GM13976 (cell line): ENCODE results near the gene TET1.
"Not testable (repeated sequence)": the region's sequence is repeated elsewhere in the genome, so short reads cannot be mapped to it uniquely, and the experiment has no call there.

ENCODE experiments used
- DNase-seq: peaks from one replicate; pipeline ENCODE4 v3.0.0; 2012; ENCODE audit warnings: low spot score
- in situ Hi-C: fragments of 300-500 bp; cut with MboI; formaldehyde crosslinking; loops from one replicate; pipeline ENCODE4 v1.12.0; 2022; ENCODE audit warnings: low sequenced_read_pairs, mixed read lengths, inconsistent platforms; ENCODE audit not compliant: unreplicated experiment
- TF ChIP-seq, protein P1 (sequence below): IDR thresholded peaks from 2 replicates; pipeline ENCODE4 v1.5.1; 2012; ENCODE audit warnings: borderline replicate concordance, mild to moderate bottlenecking; ENCODE audit not compliant: insufficient read depth; ENCODE audit errors: extremely low read depth, missing control alignments, control extremely low read depth

Gene TET1

DNA sequence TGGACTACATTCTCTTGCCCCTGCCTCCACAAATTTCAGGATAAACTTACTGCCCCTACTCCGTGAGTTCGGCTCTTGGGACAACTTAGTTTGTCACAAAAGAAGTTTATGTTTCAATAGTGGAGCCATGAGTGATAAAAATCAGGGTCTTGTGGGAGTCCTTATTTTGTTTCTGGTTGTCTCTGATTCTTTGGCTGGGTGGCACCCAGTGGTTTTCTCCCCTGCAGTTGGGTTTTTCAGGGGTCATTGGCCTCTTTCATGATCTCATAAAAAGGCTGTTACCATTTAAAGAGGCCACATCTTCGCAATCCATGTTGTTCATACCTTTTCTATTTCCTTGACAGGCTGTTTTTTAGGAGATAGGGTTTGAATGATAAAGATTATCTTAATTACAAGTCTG lies 5.5 kb downstream of the TET1 start:
- TF ChIP-seq, protein P1, sequence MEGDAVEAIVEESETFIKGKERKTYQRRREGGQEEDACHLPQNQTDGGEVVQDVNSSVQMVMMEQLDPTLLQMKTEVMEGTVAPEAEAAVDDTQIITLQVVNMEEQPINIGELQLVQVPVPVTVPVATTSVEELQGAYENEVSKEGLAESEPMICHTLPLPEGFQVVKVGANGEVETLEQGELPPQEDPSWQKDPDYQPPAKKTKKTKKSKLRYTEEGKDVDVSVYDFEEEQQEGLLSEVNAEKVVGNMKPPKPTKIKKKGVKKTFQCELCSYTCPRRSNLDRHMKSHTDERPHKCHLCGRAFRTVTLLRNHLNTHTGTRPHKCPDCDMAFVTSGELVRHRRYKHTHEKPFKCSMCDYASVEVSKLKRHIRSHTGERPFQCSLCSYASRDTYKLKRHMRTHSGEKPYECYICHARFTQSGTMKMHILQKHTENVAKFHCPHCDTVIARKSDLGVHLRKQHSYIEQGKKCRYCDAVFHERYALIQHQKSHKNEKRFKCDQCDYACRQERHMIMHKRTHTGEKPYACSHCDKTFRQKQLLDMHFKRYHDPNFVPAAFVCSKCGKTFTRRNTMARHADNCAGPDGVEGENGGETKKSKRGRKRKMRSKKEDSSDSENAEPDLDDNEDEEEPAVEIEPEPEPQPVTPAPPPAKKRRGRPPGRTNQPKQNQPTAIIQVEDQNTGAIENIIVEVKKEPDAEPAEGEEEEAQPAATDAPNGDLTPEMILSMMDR = no peak
- DNase-seq = no peak
- in situ Hi-C loops = no loop called here

DNA sequence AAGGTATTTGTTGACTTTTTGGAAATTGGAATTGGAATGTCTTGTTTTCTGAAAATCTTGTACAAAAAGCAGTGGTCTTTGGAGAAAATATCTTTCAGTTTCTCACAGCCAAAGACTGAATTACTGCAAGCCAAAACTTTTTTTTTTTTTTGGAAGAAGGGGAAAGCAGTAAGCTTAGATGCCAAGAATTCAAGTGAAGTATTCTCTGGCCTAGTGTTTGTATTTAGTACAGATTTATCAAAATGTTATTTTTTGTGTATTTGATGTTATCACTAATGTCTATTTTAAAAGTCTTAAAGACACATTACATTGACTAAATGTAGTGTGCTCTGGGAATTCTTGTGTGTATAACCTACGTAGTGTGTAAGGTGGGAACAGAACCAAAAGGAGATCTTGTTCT lies 6.2 kb downstream of the TET1 start:
- TF ChIP-seq, protein P1 = no peak
- no peak for DNase-seq
- in situ Hi-C loops = no loop called here

DNA sequence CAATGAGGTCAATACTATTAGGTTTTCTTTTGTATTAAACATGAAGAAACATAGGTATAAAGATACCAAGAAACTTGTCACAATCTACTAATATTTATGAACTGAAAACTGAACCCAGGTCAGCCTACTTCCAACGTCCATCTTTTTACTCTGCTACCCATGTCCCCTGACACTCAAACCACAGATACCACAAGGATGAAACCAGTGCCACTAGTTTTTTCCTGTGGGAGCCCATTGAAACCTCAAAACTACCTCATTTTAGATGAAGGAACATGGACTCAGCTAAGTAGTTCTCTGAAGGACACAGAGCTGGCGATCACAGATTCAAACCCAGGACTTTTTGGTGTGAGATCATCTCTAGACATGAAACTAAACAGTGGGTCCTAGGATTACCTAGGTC lies 6.8 kb downstream of the TET1 start:
- in situ Hi-C loops = no loop called here
- TF ChIP-seq, protein P1 = no peak
- no peak for DNase-seq

DNA sequence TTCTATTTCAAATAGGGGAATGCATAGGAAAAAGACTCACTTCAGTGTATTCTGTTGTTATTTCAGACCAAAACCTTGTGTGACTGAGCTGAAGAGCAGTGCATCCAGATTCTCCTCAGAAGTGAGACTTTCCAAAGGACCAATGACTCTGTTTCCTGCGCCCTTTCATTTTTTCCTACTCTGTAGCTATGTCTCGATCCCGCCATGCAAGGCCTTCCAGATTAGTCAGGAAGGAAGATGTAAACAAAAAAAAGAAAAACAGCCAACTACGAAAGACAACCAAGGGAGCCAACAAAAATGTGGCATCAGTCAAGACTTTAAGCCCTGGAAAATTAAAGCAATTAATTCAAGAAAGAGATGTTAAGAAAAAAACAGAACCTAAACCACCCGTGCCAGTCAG lies 12.0 kb downstream of the TET1 start:
- no peak for DNase-seq

DNA sequence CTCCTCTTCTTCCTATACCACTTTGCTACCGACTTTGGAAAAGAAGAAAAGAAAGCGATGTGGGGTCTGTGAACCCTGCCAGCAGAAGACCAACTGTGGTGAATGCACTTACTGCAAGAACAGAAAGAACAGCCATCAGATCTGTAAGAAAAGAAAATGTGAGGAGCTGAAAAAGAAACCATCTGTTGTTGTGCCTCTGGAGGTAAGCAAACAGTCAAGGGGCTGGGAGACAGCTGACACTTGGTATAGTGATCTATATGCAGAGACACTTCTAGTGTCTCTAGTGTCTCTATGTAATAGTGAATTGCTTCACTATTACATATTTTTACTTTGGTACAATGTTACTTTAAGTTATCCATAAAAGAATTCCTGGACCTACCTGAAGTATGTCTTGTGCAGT lies 13.9 kb downstream of the TET1 start:
- in situ Hi-C loops = no loop called here
- TF ChIP-seq, protein P1 = no peak
- DNase-seq = no peak

More for the DNA sequence above, 12.0 kb downstream of the TET1 start:
- TF ChIP-seq, protein P1 = no peak
- in situ Hi-C loops = no loop called here

DNA sequence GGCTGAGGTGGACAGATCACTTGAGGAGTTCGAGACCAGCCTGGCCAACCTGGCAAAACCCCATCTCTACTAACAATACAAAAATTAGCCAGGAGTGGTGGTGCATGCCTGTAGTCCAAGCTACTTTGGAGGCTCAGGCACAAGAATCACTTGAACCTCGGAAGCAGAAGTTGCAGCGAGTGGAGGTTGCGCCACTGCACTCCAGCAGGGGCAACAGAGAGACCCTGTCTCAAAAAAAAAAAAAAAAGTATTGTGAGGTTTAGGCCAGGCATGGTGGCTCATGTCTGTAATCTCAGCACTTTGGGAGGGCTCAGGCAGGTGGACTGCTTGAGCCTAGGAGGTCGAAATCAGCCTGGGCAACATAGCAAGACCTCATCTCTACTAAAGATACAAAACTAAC lies 16.0 kb downstream of the TET1 start:
- in situ Hi-C loops = no loop called here
- TF ChIP-seq, protein P1 = no peak
- DNase-seq = no peak

DNA sequence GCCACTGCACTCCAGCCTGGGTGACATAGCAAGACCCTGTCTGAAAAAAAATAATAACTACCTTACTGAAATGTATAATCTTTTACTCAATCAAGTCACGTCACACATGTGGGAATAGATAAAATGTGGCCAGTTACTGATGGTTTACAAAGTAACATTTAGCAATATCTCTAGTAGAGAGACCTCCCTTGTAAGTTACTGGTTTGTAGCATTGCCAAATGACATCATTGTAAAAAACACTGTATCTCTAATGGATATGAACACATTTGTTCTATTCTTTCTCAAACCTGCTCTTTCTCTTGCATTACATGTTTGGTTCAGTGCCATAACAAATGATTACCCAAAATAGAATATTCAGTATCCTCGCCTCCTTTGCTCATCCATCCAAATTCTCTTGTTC lies 18.8 kb downstream of the TET1 start:
- TF ChIP-seq, protein P1 = no peak
- in situ Hi-C loops = no loop called here

DNA sequence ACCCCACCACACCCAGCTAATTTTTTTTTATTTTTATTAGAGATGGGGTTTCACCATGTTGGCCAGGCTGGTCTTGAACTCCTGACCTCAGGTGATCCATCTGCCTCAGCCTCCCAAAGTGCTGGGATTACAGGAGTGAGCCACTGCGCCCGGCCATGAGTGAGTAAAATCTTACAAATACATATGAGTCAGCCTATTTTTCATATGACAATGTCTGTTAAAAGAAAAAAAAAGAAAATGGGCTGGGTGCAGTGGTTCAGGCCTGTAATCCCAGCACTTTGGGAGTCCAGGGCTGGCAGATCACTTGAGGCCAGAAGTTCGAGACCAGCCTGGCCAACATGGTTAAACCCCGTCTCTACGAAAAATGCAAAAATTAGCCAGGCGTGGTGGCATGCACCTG lies 24.1 kb downstream of the TET1 start:
- in situ Hi-C loops, DNase-seq: not testable (repeated sequence)

More for the DNA sequence above, 18.8 kb downstream of the TET1 start:
- no peak for DNase-seq
